ENCODE results near the gene ANO2. TPM values are rescaled to one million over a fixed set of nuclear protein-coding genes. Genes with fewer than 3 reads are reported as not detected.

ANO2 gene
- total and polyA plus RNA-seq, 4 donors: 6.4 to 19.2 (median 9.6) TPM

DNA sequence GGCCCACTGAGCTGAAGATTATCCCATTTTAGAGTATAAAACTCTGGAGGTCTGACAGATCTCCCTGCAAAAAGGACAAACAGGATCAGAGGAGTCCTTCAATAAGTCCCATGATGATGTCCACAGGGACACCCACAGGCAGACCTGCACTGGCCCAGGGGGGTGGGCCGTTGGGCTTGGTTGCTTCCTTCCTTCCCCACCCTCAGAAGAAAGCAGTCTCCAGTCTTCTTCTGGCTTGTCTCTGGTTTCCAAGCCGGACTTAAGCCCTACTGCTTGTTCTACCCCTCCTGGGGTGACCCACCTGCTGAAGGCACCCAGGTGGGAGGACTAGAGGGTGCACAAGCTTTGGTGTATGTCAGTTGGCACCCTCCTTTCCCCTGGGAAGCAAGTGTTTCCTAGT lies 209.0 kb downstream of the ANO2 start:
- DNase-seq (ENCODE audit: low read depth in 4 of 6, low spot score in 6 of 6): no peak
- Histone ChIP-seq H3K36me3 (ENCODE audit: control insufficient read depth, insufficient read depth, low read length) (no peaks in the 10 kb centered on the region), H3K9me3 (ENCODE audit: control insufficient read depth, insufficient read depth, low read length) (no peaks in the 10 kb centered on the region), H3K4me1 (ENCODE audit: control insufficient read depth, insufficient read depth, low read length) (no peaks in the 10 kb centered on the region), H3K27me3 (ENCODE audit: control insufficient read depth, insufficient read depth, low read length) (no peaks in the 10 kb centered on the region), H3K27ac (ENCODE audit: low read depth, low read length) (no peak overlapping the region), H3K4me3 (ENCODE audit: low read depth, low read length) (no peak overlapping the region)
- WGBS (ENCODE audit: insufficient coverage): 100% methylated on average over 1 of the region's 2 CpGs

GRCh38 chr12:5733916-5734315 lies 211.1 kb downstream of the ANO2 start:
- H3K36me3 ChIP-seq (ENCODE audit: control insufficient read depth, insufficient read depth, low read length): no peaks in the 10 kb centered on the region
- no peaks in the 10 kb centered on the region for H3K9me3 ChIP-seq (ENCODE audit: control insufficient read depth, insufficient read depth, low read length)
- no peaks in the 10 kb centered on the region for H3K27me3 ChIP-seq (ENCODE audit: control insufficient read depth, insufficient read depth, low read length)
- H3K27ac ChIP-seq (ENCODE audit: low read depth, low read length): no peak overlapping the region
- DNase-seq (ENCODE audit: low read depth in 4 of 6, low spot score in 6 of 6): no peak
- no peak overlapping the region for H3K4me3 ChIP-seq (ENCODE audit: low read depth, low read length)
- H3K4me1 ChIP-seq (ENCODE audit: control insufficient read depth, insufficient read depth, low read length): no peaks in the 10 kb centered on the region
- WGBS (ENCODE audit: insufficient coverage): 83% methylated on average over 4 of the region's 5 CpGs

- Histone ChIP-seq H3K4me3 (ENCODE audit: low read depth, low read length) (no peak overlapping the region), H3K4me1 (ENCODE audit: control insufficient read depth, insufficient read depth, low read length) (no peaks in the 10 kb centered on the region), H3K27me3 (ENCODE audit: control insufficient read depth, insufficient read depth, low read length) (no peaks in the 10 kb centered on the region), H3K9me3 (ENCODE audit: control insufficient read depth, insufficient read depth, low read length) (no peaks in the 10 kb centered on the region), H3K27ac (ENCODE audit: low read depth, low read length) (no peak overlapping the region), H3K36me3 (ENCODE audit: control insufficient read depth, insufficient read depth, low read length) (no peaks in the 10 kb centered on the region)
- DNase-seq (ENCODE audit: low read depth in 4 of 6, low spot score in 6 of 6): no peak
- 94% methylated on average over 11 of the region's 11 CpGs for WGBS (ENCODE audit: insufficient coverage)
These were observed 211.8 kb downstream of the ANO2 start for GRCh38 chr12:5733136-5733755.

GRCh38 chr12:5730962-5731361 lies 214.1 kb downstream of the ANO2 start:
- no CpG with 5 or more reads among the region's 7 CpGs for WGBS (ENCODE audit: insufficient coverage)
- Histone ChIP-seq H3K36me3 (ENCODE audit: control insufficient read depth, insufficient read depth, low read length) (no peaks in the 10 kb centered on the region), H3K4me1 (ENCODE audit: control insufficient read depth, insufficient read depth, low read length) (no peaks in the 10 kb centered on the region), H3K27ac (ENCODE audit: low read depth, low read length) (no peak overlapping the region), H3K27me3 (ENCODE audit: control insufficient read depth, insufficient read depth, low read length) (no peaks in the 10 kb centered on the region), H3K9me3 (ENCODE audit: control insufficient read depth, insufficient read depth, low read length) (no peaks in the 10 kb centered on the region), H3K4me3 (ENCODE audit: low read depth, low read length) (no peak overlapping the region)
- DNase-seq (ENCODE audit: low read depth in 4 of 6, low spot score in 6 of 6): no peak

- Histone ChIP-seq H3K36me3 (ENCODE audit: control insufficient read depth, insufficient read depth, low read length) (no peaks in the 10 kb centered on the region), H3K9me3 (ENCODE audit: control insufficient read depth, insufficient read depth, low read length) (no peaks in the 10 kb centered on the region), H3K4me1 (ENCODE audit: control insufficient read depth, insufficient read depth, low read length) (no peaks in the 10 kb centered on the region), H3K27ac (ENCODE audit: low read depth, low read length) (no peak overlapping the region), H3K27me3 (ENCODE audit: control insufficient read depth, insufficient read depth, low read length) (no peaks in the 10 kb centered on the region), H3K4me3 (ENCODE audit: low read depth, low read length) (no peak overlapping the region)
- 89% methylated on average over 4 of the region's 4 CpGs for WGBS (ENCODE audit: insufficient coverage)
- no peak for DNase-seq (ENCODE audit: low read depth in 4 of 6, low spot score in 6 of 6)
These were observed 221.3 kb downstream of the ANO2 start for GRCh38 chr12:5723711-5724252.

- H3K9me3 ChIP-seq (ENCODE audit: control insufficient read depth, insufficient read depth, low read length): no peaks in the 10 kb centered on the region
- H3K27ac ChIP-seq (ENCODE audit: low read depth, low read length): no peak overlapping the region
- no peaks in the 10 kb centered on the region for H3K27me3 ChIP-seq (ENCODE audit: control insufficient read depth, insufficient read depth, low read length)
- 80% methylated on average over 2 of the region's 5 CpGs for WGBS (ENCODE audit: insufficient coverage)
- no peak overlapping the region for H3K4me3 ChIP-seq (ENCODE audit: low read depth, low read length)
- no peak for DNase-seq (ENCODE audit: low read depth in 4 of 6, low spot score in 6 of 6)
- H3K4me1 ChIP-seq (ENCODE audit: control insufficient read depth, insufficient read depth, low read length): no peaks in the 10 kb centered on the region
- no peaks in the 10 kb centered on the region for H3K36me3 ChIP-seq (ENCODE audit: control insufficient read depth, insufficient read depth, low read length)
These were observed 222.0 kb downstream of the ANO2 start for GRCh38 chr12:5723071-5723470.

DNA sequence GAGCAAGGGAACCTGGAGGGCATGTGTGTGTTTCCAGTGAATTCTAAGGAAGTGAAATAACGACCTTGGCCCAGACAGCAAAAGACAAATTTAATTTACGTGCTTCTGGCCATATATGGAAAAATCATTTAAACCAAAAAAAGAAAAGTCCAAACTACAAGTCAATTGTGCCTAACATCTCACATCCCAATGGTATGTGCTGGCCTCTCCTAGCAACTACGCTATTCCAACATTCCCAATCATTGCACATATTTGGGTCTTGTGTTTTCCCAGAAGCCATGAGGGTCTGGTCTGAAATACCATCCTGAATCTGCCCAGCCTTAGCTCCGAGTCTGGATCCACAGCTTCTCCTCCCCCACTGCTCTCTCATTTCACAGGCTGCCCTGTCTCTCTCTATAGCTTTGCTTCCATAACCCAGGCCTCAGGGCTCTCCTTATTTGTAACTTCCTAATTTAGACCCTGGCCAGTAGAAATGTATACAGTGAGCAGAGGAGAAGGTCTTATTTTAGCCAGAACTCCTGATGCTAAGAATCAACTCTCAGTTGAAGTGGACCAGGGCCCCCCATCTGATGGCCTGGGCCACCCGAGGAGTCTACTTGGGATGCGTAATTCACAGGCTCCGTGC lies 224.6 kb downstream of the ANO2 start:
- 69% methylated on average over 6 of the region's 7 CpGs for WGBS (ENCODE audit: insufficient coverage)

GRCh38 chr12:5718680-5719079 lies 226.4 kb downstream of the ANO2 start:
- DNase-seq (ENCODE audit: low read depth in 4 of 6, low spot score in 6 of 6): no peak
- Histone ChIP-seq H3K9me3 (ENCODE audit: control insufficient read depth, insufficient read depth, low read length) (no peaks in the 10 kb centered on the region), H3K4me1 (ENCODE audit: control insufficient read depth, insufficient read depth, low read length) (no peaks in the 10 kb centered on the region), H3K27ac (ENCODE audit: low read depth, low read length) (no peak overlapping the region), H3K27me3 (ENCODE audit: control insufficient read depth, insufficient read depth, low read length) (no peaks in the 10 kb centered on the region), H3K4me3 (ENCODE audit: low read depth, low read length) (no peak overlapping the region), H3K36me3 (ENCODE audit: control insufficient read depth, insufficient read depth, low read length) (no peaks in the 10 kb centered on the region)
- WGBS (ENCODE audit: insufficient coverage): 89% methylated on average over 5 of the region's 6 CpGs

More for the DNA sequence above, 224.6 kb downstream of the ANO2 start:
- no peak overlapping the region for H3K27ac ChIP-seq (ENCODE audit: low read depth, low read length)
- DNase-seq (ENCODE audit: low read depth in 4 of 6, low spot score in 6 of 6): no peak
- no peaks in the 10 kb centered on the region for H3K27me3 ChIP-seq (ENCODE audit: control insufficient read depth, insufficient read depth, low read length)
- no peak overlapping the region for H3K4me3 ChIP-seq (ENCODE audit: low read depth, low read length)
- no peaks in the 10 kb centered on the region for H3K9me3 ChIP-seq (ENCODE audit: control insufficient read depth, insufficient read depth, low read length)
- H3K4me1 ChIP-seq (ENCODE audit: control insufficient read depth, insufficient read depth, low read length): no peaks in the 10 kb centered on the region
- no peaks in the 10 kb centered on the region for H3K36me3 ChIP-seq (ENCODE audit: control insufficient read depth, insufficient read depth, low read length)

- no peak overlapping the region for H3K27ac ChIP-seq (ENCODE audit: low read depth, low read length)
- 100% methylated on average over 1 of the region's 5 CpGs for WGBS (ENCODE audit: insufficient coverage)
- no peaks in the 10 kb centered on the region for H3K27me3 ChIP-seq (ENCODE audit: control insufficient read depth, insufficient read depth, low read length)
- H3K4me3 ChIP-seq (ENCODE audit: low read depth, low read length): no peak overlapping the region
- H3K4me1 ChIP-seq (ENCODE audit: control insufficient read depth, insufficient read depth, low read length): no peaks in the 10 kb centered on the region
- no peaks in the 10 kb centered on the region for H3K36me3 ChIP-seq (ENCODE audit: control insufficient read depth, insufficient read depth, low read length)
- no peaks in the 10 kb centered on the region for H3K9me3 ChIP-seq (ENCODE audit: control insufficient read depth, insufficient read depth, low read length)
- DNase-seq (ENCODE audit: low read depth in 4 of 6, low spot score in 6 of 6): no peak
These were observed 227.0 kb downstream of the ANO2 start for GRCh38 chr12:5718073-5718472.

DNA sequence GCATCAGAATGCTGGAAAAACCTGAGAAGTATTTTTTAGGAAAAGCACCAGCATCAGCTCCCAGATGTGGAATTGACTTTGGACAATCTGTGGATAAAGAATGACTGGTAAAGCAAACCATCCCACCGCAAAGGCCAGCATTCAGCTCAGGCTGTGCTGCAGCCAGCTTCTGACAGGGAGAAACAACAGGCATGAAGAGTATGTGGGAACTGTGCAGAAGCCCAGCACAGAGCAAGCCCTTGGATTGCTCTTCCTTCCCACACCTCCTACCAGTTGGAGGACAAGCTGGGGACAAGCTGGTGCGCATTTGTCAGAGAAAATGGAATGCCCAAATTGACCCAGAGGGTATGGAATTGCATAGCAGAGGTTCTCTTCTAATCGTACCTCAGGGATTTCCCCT lies 228.1 kb downstream of the ANO2 start:
- Histone ChIP-seq H3K4me1 (ENCODE audit: control insufficient read depth, insufficient read depth, low read length) (no peaks in the 10 kb centered on the region), H3K27me3 (ENCODE audit: control insufficient read depth, insufficient read depth, low read length) (no peaks in the 10 kb centered on the region), H3K27ac (ENCODE audit: low read depth, low read length) (no peak overlapping the region), H3K36me3 (ENCODE audit: control insufficient read depth, insufficient read depth, low read length) (no peaks in the 10 kb centered on the region), H3K4me3 (ENCODE audit: low read depth, low read length) (no peak overlapping the region), H3K9me3 (ENCODE audit: control insufficient read depth, insufficient read depth, low read length) (no peaks in the 10 kb centered on the region)
- DNase-seq (ENCODE audit: low read depth in 4 of 6, low spot score in 6 of 6): no peak
- WGBS (ENCODE audit: insufficient coverage): 76% methylated on average over 3 of the region's 3 CpGs
